Renal cortex interstitium (tissue), 11 donors: ENCODE data around the gene DPH6. TPM values are rescaled to one million over a fixed set of nuclear protein-coding genes. Genes with fewer than 3 reads are reported as not detected.
A peak's percentile ranks its signal among the peaks of the same experiment; 100 is the strongest.
"Not testable (repeated sequence)": the region's sequence is repeated elsewhere in the genome, so short reads cannot be mapped to it uniquely, and the experiment has no call there.

Source experiments
- DNase-seq, 11 donors: peaks; one replicate each; pipeline ENCODE4 v3.0.0-alpha.2; 2013; ENCODE audit warnings: low read depth in 9 of 11, low spot score in 4 of 11; ENCODE audit errors: extremely low read depth in 1 of 11
- polyA plus RNA-seq, 3 donors: library from polyadenylated mRNA; unstranded; fragments of 120-200 nt; gene quantifications; one replicate each; pipeline ENCODE4 v1.2.1, GENCODE V29; 2013; ENCODE audit not compliant: insufficient read length in 3 of 3

Gene DPH6
- polyA plus RNA-seq, 3 donors: 15.7 to 19.8 (median 18.9) TPM

DNA sequence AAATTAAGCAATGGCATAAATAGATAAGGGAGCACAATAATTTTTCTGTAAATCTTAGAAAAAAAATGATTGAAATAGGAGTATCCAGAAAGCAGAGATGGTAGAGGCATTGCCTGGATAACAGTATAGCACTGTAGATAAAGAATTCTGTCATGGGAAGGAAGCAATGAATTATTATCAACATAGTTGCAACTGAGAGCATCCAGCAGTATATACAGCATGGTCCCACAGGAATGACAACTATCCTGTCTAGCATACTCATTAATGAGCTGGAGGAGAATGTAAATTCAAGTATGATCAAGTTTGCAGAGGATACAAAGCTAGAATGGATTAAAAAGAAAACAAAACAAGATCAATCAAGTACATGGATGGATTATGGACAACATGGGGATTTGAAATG, 90.8 kb downstream of the DPH6 start:
- no peak for DNase-seq

DNA sequence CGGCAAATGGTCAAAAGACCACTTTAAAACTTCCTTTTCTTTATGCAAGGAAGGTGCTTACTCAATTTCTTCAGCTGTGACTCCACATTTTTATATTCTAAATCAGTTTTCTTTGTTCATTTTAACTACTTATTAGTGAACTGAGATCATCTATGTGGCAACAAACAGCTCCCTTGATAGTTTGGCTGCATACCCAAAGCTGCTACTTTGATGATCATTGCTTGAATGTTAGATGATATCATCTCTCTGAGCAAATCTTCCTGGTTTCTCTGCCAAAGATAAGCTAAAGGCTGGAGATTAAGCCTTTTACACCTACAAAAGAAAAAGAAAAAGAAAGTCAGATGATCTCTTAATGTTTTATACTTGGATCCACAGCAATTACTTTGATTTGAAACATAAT, 95.5 kb downstream of the DPH6 start:
- DNase-seq: no peak

DNA sequence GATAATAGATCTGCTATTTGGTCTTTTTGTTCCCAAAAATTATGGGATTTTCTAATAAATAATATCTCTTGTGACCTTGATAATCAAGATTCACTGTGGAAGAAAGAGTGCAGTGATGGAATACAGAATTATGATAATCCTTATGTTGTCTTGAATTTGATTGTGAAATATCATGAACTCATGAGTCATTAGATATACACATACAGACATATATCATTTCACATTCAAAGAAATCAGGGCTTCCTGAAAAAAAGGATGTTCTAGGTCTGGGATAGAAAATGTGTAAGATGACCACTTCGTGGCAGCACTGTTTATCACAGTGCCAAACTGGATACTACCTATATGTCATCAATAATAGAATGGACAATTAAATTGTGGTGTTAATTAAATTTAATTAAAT, 97.7 kb downstream of the DPH6 start:
- no peak for DNase-seq

DNA sequence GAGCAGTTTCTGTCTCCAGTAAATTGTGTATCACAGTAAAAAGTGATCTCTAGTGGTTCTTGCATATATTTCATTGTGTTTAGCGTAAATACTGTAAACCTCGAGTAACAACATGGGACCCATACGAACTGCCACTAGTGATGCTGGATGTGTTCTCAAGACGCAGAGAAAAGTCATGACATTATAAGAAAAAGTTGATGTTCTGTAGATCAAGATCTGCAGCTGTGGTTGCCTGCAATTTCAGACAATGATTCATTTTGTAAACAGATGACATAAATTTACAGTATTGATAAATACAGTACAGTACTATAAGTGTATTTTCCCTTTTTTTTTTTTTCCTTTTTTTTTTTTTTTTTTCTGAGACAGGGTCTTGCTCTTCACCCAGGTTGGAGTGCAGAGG, 100.1 kb downstream of the DPH6 start:
- DNase-seq: no peak

DNA sequence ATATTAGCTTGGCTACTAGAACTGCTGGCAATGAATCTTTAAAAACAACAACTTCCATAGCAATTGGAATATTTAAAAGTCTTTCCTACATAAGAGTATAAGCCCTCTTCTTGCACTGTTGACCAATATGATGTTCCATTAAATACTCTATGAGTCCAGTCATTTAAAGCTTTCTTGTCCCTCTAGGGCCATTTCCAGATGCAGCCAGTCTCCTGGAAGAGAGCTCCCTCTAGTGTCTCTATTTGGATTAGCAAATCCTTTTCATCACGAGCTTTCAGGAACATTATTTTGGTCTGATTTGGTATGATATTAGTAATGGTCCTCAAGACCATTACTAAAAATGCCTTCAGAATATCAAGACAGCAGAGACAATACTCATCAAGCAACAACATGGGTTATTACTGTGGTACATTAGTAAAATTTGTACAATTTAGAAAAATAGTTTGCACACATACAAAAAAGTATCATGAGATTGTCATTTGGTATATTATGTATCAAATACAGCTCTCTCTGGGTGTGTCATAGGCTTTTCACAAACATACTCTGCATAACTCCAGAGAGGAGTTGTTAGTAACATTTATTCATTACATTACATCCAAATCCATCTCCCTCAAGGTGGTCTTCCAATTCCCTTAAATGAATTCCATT, 101.3 kb downstream of the DPH6 start:
- no peak for DNase-seq

DNA sequence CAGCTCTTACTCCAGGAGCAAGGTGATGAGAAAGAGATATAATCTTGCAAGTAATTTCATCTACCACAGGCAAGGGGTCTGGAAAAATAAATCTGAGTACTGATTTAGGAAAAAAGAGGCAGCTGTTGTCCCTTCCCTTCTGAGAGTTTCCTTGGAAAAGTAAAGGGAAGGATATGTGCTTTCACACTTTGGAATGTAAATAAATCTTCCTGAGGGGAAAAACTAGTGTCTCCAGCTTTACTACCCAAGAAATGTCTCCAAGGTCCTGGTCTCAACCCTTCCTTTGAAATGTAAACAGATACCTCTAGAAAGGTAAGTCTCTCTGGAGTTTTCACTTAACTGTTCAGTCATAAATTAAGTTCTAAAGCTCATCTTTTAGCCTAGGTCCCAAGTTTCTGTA, 102.6 kb downstream of the DPH6 start:
- DNase-seq: no peak

DNA sequence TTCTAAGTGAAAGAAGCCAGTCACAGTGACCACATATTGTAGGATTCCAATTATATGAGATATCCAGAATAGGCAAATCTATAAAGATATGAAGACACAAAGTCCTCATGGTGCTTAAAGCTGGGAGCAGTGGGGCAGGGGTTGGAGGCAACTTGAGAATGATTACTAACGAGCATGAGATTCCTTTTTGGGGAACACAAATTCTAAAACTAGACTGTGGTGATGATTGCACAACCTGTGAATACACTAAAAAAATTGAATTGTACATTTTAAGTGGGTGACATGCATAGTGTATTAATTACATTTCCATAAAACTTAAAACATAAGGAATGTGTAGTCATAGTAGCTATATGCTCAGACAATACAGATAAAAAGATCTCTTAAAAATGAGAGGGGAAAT, 103.2 kb downstream of the DPH6 start:
- no peak for DNase-seq

DNA sequence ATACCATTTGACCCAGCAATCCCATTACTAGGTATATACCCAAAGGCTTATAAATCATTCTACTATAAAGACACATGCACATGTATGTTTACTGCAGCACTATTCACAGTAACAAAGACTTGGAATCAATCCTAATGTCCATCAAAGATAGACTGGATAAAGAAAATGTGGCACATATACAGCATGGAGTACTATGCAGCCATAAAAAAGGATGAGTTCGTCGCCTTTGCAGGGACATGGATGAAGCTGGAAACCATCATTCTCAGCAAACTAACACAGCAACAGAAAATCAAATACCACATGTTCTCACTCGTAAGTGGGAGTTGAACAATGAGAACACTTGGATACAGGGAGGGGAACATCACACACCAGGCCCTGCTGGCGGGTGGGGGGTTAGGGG, 104.7 kb downstream of the DPH6 start:
- DNase-seq: not testable (repeated sequence)

DNA sequence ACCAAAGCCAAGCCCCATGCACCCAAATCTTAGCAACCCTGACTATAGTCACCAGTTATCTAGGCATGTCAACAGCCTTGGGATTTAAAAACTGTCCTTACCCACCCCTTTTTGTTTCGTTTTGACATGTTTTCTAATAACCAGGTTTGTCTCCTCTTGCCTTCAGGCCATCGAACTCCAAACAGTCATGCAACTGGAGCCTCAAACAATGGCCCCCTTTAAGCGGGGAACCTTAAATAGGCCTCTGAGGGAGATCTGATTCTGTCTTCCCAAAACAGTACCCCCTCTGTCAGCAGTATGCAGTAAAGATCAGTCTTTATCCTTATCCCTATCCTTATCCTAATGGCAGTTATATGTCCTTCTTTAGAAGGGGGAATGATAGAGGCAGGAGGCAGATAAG, 105.7 kb downstream of the DPH6 start:
- DNase-seq: no peak

DNA sequence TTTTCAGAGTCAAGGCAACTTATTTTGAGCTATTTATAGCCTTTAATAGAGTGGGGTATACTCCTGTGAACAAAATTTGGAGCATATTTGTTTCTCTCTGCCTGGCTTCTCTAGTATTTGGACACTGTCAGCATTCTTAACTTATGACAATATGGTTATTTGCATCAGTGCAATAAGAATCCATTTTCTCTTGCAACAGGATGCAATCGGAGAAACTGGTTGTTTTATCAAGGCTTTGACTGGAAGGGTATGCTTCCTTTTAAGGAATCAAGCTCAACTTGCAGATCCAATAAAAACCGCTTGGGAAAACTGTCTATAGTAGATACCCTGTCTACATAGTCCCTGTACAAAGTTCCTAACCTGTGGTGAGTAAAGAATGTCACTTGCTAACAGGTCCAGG, 106.7 kb downstream of the DPH6 start:
- DNase-seq: no peak

DNA sequence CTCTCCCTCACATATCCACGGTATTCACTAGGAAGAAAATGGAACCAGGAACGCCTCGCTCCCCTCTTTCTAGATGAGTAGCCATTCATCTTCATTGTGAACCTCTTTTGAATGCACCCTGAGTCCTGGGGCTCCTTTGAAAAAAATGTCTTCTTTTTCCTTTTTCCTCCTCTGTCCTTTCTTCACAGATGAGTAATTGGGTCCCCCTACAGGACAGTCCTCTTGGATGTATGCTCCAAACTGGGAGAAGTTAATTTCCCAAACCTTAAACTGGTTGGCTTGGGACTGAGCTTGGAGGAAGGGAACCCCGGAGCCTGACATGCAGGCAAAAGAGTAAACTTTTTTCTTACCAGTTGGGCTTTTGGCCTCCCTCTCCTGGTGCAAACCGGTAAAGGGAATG, 108.8 kb downstream of the DPH6 start:
- no peak for DNase-seq

DNA sequence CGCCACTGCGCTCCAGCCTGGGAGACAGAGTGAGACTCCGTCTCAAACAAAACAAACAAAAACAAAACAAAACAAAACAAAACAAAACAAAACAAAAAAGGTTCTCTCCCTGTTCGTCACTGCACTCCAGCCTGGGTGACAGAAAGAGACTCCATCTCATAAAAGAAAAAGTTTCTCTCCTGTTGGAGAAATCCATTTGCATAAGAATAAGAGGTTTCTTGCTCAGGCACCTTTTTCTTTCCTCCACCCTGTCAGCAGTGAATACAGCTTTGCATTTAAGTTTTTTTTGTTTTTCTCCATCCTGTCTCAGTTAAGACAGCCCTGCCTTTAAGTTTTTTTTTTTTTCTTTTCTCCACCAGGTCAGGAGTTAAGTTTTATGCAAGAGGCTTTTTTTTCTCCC, 109.5 kb downstream of the DPH6 start:
- no peak for DNase-seq

DNA sequence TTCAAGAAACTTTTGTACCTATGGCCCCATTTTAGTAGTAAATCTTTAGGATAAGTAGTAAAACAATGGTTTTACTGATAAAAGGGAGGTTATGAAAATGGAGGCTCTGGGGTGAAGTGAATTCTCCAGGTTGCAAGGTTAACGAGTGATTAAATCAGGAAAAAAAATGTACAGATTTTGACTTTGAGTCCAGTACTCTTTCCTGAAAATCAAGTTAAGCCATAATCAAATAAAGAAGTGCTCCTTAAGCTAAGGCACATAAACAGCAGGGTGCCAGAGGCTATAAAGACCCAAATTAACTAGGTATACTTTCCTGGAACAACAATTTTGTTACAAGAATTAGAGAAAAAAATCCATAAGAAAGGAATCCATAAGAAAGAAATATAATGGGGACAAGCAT, 114.7 kb downstream of the DPH6 start:
- DNase-seq: no peak

DNA sequence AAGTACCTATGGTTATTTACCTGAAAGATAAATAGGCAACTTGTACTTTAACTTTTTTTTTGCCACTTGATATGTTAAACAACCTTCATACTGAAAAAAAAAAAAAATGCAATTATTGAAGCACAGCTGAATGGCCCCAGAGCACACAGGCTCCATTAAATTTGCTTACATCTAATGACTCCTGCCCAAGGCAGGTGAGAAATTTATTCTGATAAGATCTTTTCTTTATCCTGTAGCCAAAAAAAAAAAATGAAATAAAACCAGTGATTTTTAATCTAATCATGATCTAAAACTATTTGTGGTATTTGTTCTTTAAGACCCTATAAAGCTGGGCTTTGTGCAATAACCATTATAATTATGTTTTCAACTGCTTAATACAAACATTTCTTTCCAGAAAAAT, 115.7 kb downstream of the DPH6 start:
- DNase-seq: no peak

DNA sequence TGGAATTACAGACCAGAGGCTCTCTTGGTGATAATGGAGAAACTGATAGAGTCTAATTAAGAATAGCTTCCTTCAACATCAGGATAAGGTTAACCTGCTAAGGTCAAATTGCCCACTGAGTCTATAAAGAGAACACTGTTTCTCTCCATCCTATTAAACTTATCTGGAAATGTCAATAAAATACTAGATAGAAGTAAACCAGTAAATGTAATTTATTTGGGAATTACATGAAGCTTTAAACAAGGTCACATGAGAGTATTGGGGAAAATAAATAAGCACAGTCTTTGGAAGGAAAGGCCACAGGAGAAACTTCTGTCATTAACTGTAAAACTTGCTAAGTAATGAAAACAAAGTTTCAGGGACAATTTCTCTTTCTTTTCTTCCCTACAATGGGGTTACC, 118.5 kb downstream of the DPH6 start:
- DNase-seq: no peak

DNA sequence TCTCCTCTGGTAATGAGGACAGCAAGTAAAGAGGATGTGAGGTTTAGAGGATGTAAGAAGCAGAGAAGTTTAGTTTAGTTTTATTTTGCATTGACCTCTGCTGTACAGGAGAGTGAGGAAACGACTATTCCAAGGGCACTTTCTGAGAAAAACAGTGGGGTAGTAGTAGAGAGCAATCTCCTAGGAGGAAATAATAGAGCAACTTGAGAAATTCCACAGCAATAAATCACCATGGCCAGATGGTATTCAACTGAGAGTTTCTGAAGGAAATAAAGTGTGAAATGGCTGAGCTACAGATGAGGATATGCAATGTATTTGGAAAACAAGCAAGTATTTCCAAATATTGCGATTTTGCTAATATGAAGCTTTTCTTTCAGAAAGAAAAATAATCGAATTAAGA, 118.9 kb downstream of the DPH6 start:
- DNase-seq: peak in 2 of 11 donors; percentile 24 to 29

DNA sequence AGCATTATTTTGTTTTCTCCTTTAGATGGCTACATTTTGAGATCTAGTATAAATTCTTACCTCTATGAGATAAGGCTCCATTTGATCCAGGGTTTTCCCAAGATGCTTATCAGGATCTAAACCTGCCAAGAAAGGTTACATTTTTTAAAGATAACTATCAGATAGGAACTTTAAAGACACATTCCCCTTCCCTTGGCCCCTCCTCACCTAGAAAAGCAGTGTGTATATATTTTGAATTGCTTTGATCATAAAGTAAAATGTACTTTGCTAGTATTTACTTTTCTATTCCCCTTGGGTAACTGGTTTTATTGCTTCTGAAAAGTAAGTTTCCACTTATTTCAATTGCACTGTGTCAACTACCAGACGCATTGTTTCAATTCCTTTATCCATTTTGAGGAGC, 135.2 kb downstream of the DPH6 start:
- no peak for DNase-seq

DNA sequence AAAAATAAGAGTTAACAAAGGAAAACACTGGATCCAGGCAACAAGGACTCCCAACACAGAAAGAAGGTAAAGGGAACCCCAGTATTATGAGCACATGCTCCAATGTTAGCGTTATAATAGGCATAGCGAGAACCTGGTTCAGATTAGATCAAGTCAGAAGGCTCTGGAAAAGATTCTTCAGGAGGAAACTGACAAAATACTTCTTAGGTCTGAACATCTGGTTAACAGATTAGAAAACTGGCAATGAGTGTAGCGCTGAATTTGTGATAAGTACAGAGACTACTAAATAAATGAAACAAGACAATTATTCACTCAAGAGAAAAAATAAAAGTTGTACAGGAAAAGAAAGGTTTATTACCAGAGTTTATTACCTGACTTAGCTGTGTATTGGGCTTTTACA, 146.1 kb downstream of the DPH6 start:
- DNase-seq: no peak

DNA sequence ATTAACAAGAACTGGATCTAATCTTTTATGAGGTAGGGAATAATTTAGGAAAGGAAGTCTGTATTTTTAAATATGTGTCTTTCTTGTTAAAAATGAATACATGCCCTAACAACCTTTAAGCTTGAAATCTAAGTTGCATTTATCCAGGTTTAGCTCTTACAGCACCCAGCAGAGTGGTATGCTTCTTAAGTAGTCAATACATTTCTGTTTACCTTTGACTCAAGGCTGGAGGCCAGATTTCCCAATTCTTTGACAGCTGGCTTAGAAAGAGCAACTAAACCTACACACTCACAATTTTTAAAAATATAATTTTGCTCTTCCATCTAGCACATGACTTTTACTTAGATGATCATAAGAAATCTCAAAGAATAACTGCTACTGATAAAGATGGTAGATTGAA, 148.9 kb downstream of the DPH6 start:
- DNase-seq: no peak

DNA sequence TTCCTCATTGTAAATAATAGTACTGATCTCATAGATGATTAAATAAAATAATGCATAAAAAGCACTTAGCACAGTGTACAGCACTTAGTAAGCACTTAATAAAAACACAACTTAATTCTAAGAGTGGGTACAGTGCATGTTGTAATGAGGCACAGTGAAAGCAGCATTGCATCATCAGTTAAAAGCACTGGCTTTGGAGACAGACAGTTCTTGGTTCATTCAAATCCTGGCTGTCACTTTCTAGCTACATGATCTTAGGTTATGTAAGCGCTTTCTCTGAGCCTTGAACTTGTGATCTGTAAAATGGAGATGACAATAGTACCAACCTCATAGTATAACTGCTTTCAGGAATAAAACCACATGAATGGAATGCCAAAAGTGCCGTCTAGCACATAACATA, 151.5 kb downstream of the DPH6 start:
- DNase-seq: no peak

DNA sequence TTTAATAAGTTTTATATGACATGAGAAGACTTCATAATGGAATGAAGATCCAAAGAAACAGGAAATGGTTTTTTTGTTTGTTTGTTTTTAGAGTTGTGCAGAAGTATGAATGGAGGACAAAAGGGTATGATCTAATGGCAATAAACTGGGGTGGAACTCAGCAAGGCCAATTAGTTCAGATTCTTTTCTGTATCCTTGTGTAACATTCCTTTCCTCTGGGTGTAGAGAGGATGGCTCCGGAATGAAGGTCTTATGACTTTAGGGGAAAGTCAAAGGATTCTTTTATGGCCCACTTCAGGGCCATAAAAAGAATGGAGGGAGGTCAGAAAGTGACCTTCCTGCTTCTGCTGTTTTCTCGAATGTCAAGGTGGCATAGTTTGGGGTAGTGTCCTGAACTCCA, 152.6 kb downstream of the DPH6 start:
- DNase-seq: no peak
